Ishikawa (cell line): Measurements from ENCODE around the gene CDK5.

ENCODE experiments used
- CEBPB ChIP-seq: IDR thresholded peaks from 2 replicates; pipeline ENCODE4 v1.6.1; 2012
- EP300 ChIP-seq: IDR thresholded peaks from 2 replicates; pipeline ENCODE4 v1.6.1; 2012; ENCODE audit warnings: borderline replicate concordance
- FOXM1 ChIP-seq: IDR thresholded peaks from 2 replicates; pipeline ENCODE4 v1.6.1; 2012; ENCODE audit warnings: low read depth, borderline replicate concordance
- RAD21 ChIP-seq: IDR thresholded peaks from 2 replicates; pipeline ENCODE4 v1.6.1; 2012; ENCODE audit warnings: low read depth
- TAF1 ChIP-seq: IDR thresholded peaks from 2 replicates; pipeline ENCODE4 v1.6.1; 2012; ENCODE audit warnings: low read depth, mild to moderate bottlenecking
- TEAD4 ChIP-seq: IDR thresholded peaks from 2 replicates; pipeline ENCODE4 v1.6.1; 2012
- YY1 ChIP-seq: IDR thresholded peaks from 2 replicates; pipeline ENCODE4 v1.6.1; 2012; ENCODE audit warnings: low read depth
- TF ChIP-seq, protein P1 (sequence below): IDR thresholded peaks from 2 replicates; pipeline ENCODE4 v1.6.1; 2012
- TF ChIP-seq, protein P2 (sequence below): IDR thresholded peaks from 2 replicates; pipeline ENCODE4 v1.6.1; 2012

GRCh38 chr7:151056666-151057505 is 811 bp downstream of the CDK5 start:
- no peak for TF ChIP-seq TAF1
- TF ChIP-seq EP300 = no peak
- no peak for TF ChIP-seq FOXM1
- TF ChIP-seq, protein P1, sequence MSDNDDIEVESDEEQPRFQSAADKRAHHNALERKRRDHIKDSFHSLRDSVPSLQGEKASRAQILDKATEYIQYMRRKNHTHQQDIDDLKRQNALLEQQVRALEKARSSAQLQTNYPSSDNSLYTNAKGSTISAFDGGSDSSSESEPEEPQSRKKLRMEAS = no peak
- no peak for TF ChIP-seq CEBPB
- TF ChIP-seq, protein P2, sequence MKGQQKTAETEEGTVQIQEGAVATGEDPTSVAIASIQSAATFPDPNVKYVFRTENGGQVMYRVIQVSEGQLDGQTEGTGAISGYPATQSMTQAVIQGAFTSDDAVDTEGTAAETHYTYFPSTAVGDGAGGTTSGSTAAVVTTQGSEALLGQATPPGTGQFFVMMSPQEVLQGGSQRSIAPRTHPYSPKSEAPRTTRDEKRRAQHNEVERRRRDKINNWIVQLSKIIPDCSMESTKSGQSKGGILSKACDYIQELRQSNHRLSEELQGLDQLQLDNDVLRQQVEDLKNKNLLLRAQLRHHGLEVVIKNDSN = no peak
- no peak for TF ChIP-seq TEAD4
- no peak for TF ChIP-seq RAD21
- TF ChIP-seq YY1 = no peak
